Neural cell (in vitro differentiated cells): ENCODE data around the gene LAGE3. TPM values are rescaled to one million over a fixed set of nuclear protein-coding genes. Genes with fewer than 3 reads are reported as not detected.

ENCODE experiments used
- H2AFZ ChIP-seq: fragments of 200-600, 300-800 bp; sonication (generic), shearing (Covaris generic); 2 replicates; pipeline ENCODE4 v1.6.0; 2014; ENCODE audit warnings: low read depth, mild to moderate bottlenecking, antibody characterized with exemption, low read length, moderate library complexity
- H3F3A ChIP-seq: fragments of 200-600 bp; shearing (Covaris generic); 2 replicates; pipeline ENCODE4 v1.6.1; 2016; ENCODE audit warnings: mild to moderate bottlenecking, moderate library complexity, mixed read lengths, antibody characterized with exemption, low read length; ENCODE audit not compliant: insufficient read depth, poor library complexity, severe bottlenecking
- H3K27ac ChIP-seq: fragments of 200-600, 300-800 bp; sonication (generic), shearing (Covaris generic); 2 replicates; pipeline ENCODE4 v1.5.1; 2014; ENCODE audit warnings: mild to moderate bottlenecking, low read length, moderate library complexity
- H3K27me3 ChIP-seq: fragments of 300-800, 200-600 bp; sonication (generic), shearing (Covaris generic); 2 replicates; pipeline ENCODE4 v1.6.0; 2014; ENCODE audit warnings: mild to moderate bottlenecking, low read depth, low read length, moderate library complexity; ENCODE audit not compliant: insufficient read depth
- H3K36me3 ChIP-seq: fragments of 300-800, 200-600 bp; sonication (generic), shearing (Covaris generic); 2 replicates; pipeline ENCODE4 v1.5.1; 2014; ENCODE audit warnings: mild to moderate bottlenecking, antibody characterized with exemption, low read length, moderate library complexity; ENCODE audit not compliant: insufficient read depth
- H3K4me2 ChIP-seq: fragments of 300-800, 200-600 bp; sonication (generic), shearing (Covaris generic); 2 replicates; pipeline ENCODE4 v1.6.0; 2014; ENCODE audit warnings: mild to moderate bottlenecking, low read length
- H3K4me3 ChIP-seq: fragments of 300-800, 200-600 bp; sonication (generic), shearing (Covaris generic); 2 replicates; pipeline ENCODE4 v1.5.1; 2014; ENCODE audit warnings: mild to moderate bottlenecking, low read length, moderate library complexity
- H3K79me2 ChIP-seq: fragments of 200-600 bp; shearing (Covaris generic); replicated peaks from 2 replicates; pipeline ENCODE4 v1.6.0; 2014; ENCODE audit warnings: mild to moderate bottlenecking, low read length, moderate library complexity; ENCODE audit not compliant: insufficient read depth
- H3K9ac ChIP-seq: fragments of 300-800, 200-600 bp; sonication (generic), shearing (Covaris generic); 2 replicates; pipeline ENCODE4 v1.6.1; 2016; ENCODE audit warnings: mild to moderate bottlenecking, low read length, mixed read lengths
- H3K9me2 ChIP-seq: fragments of 200-600 bp; shearing (Covaris generic); 2 replicates; pipeline ENCODE4 v1.6.1; 2016; ENCODE audit warnings: mild to moderate bottlenecking, low read length, mixed read lengths; ENCODE audit not compliant: insufficient read depth
- H3K9me3 ChIP-seq: fragments of 200-600, 300-800 bp; sonication (generic), shearing (Covaris generic); 2 replicates; pipeline ENCODE4 v1.6.1; 2016; ENCODE audit warnings: mild to moderate bottlenecking, mixed run types, low read length, moderate library complexity, mixed read lengths
- H4K20me1 ChIP-seq: fragments of 200-600 bp; shearing (Covaris generic); 2 replicates; pipeline ENCODE4 v1.6.1; 2016; ENCODE audit warnings: mild to moderate bottlenecking, mixed run types; ENCODE audit not compliant: insufficient read depth
- EP300 ChIP-seq: fragments of 450-650 bp; conservative IDR thresholded peaks from 2 replicates; pipeline ENCODE4 v1.6.1; 2014; ENCODE audit warnings: antibody characterized with exemption, mild to moderate bottlenecking, moderate library complexity; ENCODE audit not compliant: poor library complexity, severe bottlenecking
- EZH2 ChIP-seq: fragments of 200-600, 300-800 bp; shearing (Covaris generic), sonication (generic); IDR thresholded peaks from 2 replicates; pipeline ENCODE4 v1.6.1; 2014; ENCODE audit warnings: antibody characterized with exemption, low read length, borderline replicate concordance, mild to moderate bottlenecking; ENCODE audit not compliant: insufficient read depth, poor library complexity, severe bottlenecking
- MXI1 ChIP-seq: fragments of 450-650 bp; conservative IDR thresholded peaks from 2 replicates; pipeline ENCODE4 v1.6.1; 2014; ENCODE audit warnings: antibody characterized with exemption, mild to moderate bottlenecking; ENCODE audit not compliant: poor library complexity, severe bottlenecking
- POLR2AphosphoS5 ChIP-seq: IDR thresholded peaks from 2 replicates; pipeline ENCODE4 v1.6.1; 2012
- RAD21 ChIP-seq: fragments of 450-650 bp; conservative IDR thresholded peaks from 2 replicates; pipeline ENCODE4 v1.6.1; 2014; ENCODE audit warnings: antibody characterized with exemption, mild to moderate bottlenecking, moderate library complexity
- SMC3 ChIP-seq: fragments of 450-650 bp; conservative IDR thresholded peaks from 2 replicates; pipeline ENCODE4 v1.6.1; 2014; ENCODE audit warnings: antibody characterized with exemption, mild to moderate bottlenecking, moderate library complexity; ENCODE audit not compliant: poor library complexity
- TAF1 ChIP-seq: IDR thresholded peaks from 2 replicates; pipeline ENCODE4 v1.6.1; 2012; ENCODE audit warnings: low read depth
- polyA plus RNA-seq: library from polyadenylated mRNA; depleted of rRNA; stranded (reverse); fragments of >200 nt; gene quantifications from 2 replicates; pipeline ENCODE4 v1.2.3, GENCODE V29; 2014
- TF ChIP-seq, protein P1 (sequence below): IDR thresholded peaks from 2 replicates; pipeline ENCODE4 v1.6.1; 2012; ENCODE audit warnings: borderline replicate concordance
- TF ChIP-seq, protein P2 (sequence below): fragments of 450-650 bp; IDR thresholded peaks from 2 replicates; pipeline ENCODE4 v1.5.1; 2014; ENCODE audit warnings: antibody characterized with exemption, mild to moderate bottlenecking, moderate library complexity; ENCODE audit not compliant: poor library complexity, severe bottlenecking

Gene LAGE3
- polyA plus RNA-seq, 1 donor from 2014 or later: 37.3 TPM

DNA sequence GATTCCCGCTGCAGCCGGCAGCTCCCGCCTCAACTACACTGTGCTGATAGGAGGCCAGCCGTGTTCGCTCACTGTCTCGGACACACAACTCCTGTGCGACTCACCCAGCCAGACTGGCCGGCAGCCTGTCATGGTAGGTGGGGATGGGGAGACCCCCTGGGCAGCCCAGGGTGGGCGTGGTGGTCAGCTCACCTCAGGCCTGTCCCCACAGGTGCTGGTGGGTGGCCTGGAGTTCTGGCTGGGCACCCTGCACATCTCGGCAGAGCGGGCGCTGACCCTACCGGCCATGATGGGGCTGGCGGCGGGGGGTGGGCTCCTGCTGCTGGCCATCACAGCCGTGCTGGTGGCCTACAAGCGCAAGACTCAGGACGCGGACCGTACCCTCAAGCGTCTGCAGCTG is 11.5 kb downstream of the LAGE3 start:
- Histone ChIP-seq H3K4me2 (no peak overlapping the region), H3K36me3 (no peaks in the 10 kb centered on the region), H3K4me3 (no peak overlapping the region), H3F3A (no peaks in the 10 kb centered on the region), H3K9me2 (no peaks in the 10 kb centered on the region), H3K27me3 (no peaks in the 10 kb centered on the region), H3K9ac (no peak overlapping the region), H3K9me3 (no peaks in the 10 kb centered on the region), H2AFZ (no peak overlapping the region), H4K20me1 (no peaks in the 10 kb centered on the region), H3K27ac (no peak overlapping the region), H3K79me2 (no peaks in the 10 kb centered on the region)
- TF ChIP-seq TAF1 (no peak), EZH2 (no peak), MXI1 (no peak), RAD21 (no peak), EP300 (no peak), POLR2AphosphoS5 (no peak)
- TF ChIP-seq, protein P1, sequence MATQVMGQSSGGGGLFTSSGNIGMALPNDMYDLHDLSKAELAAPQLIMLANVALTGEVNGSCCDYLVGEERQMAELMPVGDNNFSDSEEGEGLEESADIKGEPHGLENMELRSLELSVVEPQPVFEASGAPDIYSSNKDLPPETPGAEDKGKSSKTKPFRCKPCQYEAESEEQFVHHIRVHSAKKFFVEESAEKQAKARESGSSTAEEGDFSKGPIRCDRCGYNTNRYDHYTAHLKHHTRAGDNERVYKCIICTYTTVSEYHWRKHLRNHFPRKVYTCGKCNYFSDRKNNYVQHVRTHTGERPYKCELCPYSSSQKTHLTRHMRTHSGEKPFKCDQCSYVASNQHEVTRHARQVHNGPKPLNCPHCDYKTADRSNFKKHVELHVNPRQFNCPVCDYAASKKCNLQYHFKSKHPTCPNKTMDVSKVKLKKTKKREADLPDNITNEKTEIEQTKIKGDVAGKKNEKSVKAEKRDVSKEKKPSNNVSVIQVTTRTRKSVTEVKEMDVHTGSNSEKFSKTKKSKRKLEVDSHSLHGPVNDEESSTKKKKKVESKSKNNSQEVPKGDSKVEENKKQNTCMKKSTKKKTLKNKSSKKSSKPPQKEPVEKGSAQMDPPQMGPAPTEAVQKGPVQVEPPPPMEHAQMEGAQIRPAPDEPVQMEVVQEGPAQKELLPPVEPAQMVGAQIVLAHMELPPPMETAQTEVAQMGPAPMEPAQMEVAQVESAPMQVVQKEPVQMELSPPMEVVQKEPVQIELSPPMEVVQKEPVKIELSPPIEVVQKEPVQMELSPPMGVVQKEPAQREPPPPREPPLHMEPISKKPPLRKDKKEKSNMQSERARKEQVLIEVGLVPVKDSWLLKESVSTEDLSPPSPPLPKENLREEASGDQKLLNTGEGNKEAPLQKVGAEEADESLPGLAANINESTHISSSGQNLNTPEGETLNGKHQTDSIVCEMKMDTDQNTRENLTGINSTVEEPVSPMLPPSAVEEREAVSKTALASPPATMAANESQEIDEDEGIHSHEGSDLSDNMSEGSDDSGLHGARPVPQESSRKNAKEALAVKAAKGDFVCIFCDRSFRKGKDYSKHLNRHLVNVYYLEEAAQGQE: no peak

DNA sequence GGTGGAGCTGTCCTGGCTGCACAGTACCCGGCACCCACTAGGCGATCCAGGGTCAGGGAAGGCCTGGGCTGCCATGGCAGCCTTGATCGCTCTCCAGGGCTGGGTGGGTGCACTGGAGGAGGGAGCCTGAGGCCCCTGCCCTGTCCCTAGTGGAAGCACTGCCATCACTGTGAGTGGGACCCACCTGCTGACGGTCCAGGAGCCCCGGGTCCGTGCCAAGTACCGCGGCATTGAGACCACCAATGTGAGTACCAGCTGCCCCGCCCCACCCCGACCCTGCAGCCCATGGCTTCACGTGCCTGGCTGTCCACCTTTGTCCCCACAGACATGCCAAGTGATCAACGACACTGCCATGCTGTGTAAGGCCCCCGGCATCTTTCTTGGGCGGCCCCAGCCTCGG is 12.2 kb downstream of the LAGE3 start:
- H3K27ac ChIP-seq: no peak overlapping the region
- no peak overlapping the region for H3K9ac ChIP-seq
- H4K20me1 ChIP-seq: no peaks in the 10 kb centered on the region
- H3F3A ChIP-seq: no peaks in the 10 kb centered on the region
- H3K36me3 ChIP-seq: no peaks in the 10 kb centered on the region
- H3K27me3 ChIP-seq: no peaks in the 10 kb centered on the region
- H3K4me2 ChIP-seq: no peak overlapping the region
- H3K9me2 ChIP-seq: no peaks in the 10 kb centered on the region
- no peaks in the 10 kb centered on the region for H3K9me3 ChIP-seq
- H3K79me2 ChIP-seq: no peaks in the 10 kb centered on the region
- H2AFZ ChIP-seq: no peak overlapping the region
- TF ChIP-seq SMC3: no peak
- TF ChIP-seq TAF1: no peak
- TF ChIP-seq, protein P2, sequence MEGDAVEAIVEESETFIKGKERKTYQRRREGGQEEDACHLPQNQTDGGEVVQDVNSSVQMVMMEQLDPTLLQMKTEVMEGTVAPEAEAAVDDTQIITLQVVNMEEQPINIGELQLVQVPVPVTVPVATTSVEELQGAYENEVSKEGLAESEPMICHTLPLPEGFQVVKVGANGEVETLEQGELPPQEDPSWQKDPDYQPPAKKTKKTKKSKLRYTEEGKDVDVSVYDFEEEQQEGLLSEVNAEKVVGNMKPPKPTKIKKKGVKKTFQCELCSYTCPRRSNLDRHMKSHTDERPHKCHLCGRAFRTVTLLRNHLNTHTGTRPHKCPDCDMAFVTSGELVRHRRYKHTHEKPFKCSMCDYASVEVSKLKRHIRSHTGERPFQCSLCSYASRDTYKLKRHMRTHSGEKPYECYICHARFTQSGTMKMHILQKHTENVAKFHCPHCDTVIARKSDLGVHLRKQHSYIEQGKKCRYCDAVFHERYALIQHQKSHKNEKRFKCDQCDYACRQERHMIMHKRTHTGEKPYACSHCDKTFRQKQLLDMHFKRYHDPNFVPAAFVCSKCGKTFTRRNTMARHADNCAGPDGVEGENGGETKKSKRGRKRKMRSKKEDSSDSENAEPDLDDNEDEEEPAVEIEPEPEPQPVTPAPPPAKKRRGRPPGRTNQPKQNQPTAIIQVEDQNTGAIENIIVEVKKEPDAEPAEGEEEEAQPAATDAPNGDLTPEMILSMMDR: no peak
- TF ChIP-seq, protein P1: no peak
- no peak for TF ChIP-seq EP300
- no peak for TF ChIP-seq RAD21
- TF ChIP-seq POLR2AphosphoS5: no peak
- H3K4me3 ChIP-seq: no peak overlapping the region
